ENCODE results near the gene PUS10. TPM values are rescaled to one million over a fixed set of nuclear protein-coding genes. Genes with fewer than 3 reads are reported as not detected.

The PUS10 gene
- total RNA-seq, 2 experiments from 2014 or later: 2.0 to 2.6 TPM

- Histone ChIP-seq H3K27ac (ENCODE audit: low read depth in 1 of 2, low read length in 2 of 2) (peak overlapping the region in 1 of 2 donors; percentile 9), H3K4me3 (ENCODE audit: low read length) (no peak overlapping the region), H3K27me3 (ENCODE audit: control insufficient read depth in 1 of 2, insufficient read depth in 2 of 2, low read length in 2 of 2) (no peaks in the 10 kb centered on the region), H3K36me3 (ENCODE audit: insufficient read depth, low read length) (no peaks in the 10 kb centered on the region), H3K9me3 (ENCODE audit: control insufficient read depth in 1 of 2, insufficient read depth in 1 of 2, low read length in 2 of 2) (no peaks in the 10 kb centered on the region), H3K4me1 (ENCODE audit: insufficient read depth, low read length) (peaks cover 3% of the 10 kb centered on the region)
- peak; percentile 74 for ATAC-seq (ENCODE audit: poor library complexity)
- DNase-seq: peak in 4 of 14 experiments; percentile 9 to 78 (median 58)
- TF ChIP-seq CTCF (IDR thresholded peaks at IDR 0.05): no peak
- no peaks in the 10 kb centered on the region for H3K9me3 Mint-ChIP-seq
- H3K27me3 Mint-ChIP-seq: no peaks in the 10 kb centered on the region
- ChIA-PET POLR2A (interaction anchor here (0.8 to 3.5 kb wide), 8 partner anchors 28 to 213 kb away, joined by 3 to 18 read pairs (median 4); partner anchors contain the start of genes PAPOLG, PEX13 and REL), CTCF (interaction anchor here (1.0 to 1.8 kb wide), 2 partner anchors 34 to 38 kb away, joined by 3 to 6 read pairs; no protein-coding TSS in a partner anchor)
- peaks cover 4% of the 10 kb centered on the region for H3K36me3 Mint-ChIP-seq (ENCODE audit: low read depth)
- peak overlapping the region; percentile 52 for H3K4me3 Mint-ChIP-seq
- H3K4me1 Mint-ChIP-seq (ENCODE audit: low read depth): peaks cover 58% of the 10 kb centered on the region
- intact Hi-C loops (cut with DNase I, micrococcal nuclease): no loop called here
- H3K27ac Mint-ChIP-seq: peak overlapping the region; percentile 88
These were observed 53.2 kb downstream of the PUS10 start for GRCh38 chr2:60964651-60965498.

DNA sequence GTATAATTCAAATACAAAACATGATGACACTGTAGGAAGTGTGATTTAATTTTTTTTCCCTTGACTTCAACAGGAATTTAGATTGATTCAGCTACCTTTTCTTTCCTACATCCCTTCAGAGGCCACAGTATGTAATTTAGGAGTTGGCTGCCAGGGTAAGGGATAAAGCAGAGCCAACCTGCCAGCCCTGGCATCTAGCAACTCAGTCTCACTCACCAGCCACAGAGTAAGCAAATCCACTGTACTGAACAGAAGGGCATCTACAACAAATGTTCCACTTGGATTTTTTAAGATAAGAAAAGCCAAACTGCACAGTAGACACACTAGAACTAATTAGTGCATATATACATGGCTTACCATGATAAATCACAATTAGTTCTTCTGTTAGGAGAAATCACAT lies 54.9 kb downstream of the PUS10 start:
- ATAC-seq (ENCODE audit: poor library complexity) (no peak), DNase-seq (no peak)
- no peaks in the 10 kb centered on the region for H3K9me3 Mint-ChIP-seq
- POLR2A ChIA-PET: no interaction called here
- Histone ChIP-seq H3K9me3 (ENCODE audit: control insufficient read depth in 1 of 2, insufficient read depth in 1 of 2, low read length in 2 of 2) (no peaks in the 10 kb centered on the region), H3K4me3 (ENCODE audit: low read length) (no peak overlapping the region), H3K4me1 (ENCODE audit: insufficient read depth, low read length) (peaks cover 3% of the 10 kb centered on the region), H3K27me3 (ENCODE audit: control insufficient read depth in 1 of 2, insufficient read depth in 2 of 2, low read length in 2 of 2) (no peaks in the 10 kb centered on the region), H3K36me3 (ENCODE audit: insufficient read depth, low read length) (no peaks in the 10 kb centered on the region), H3K27ac (ENCODE audit: low read depth in 1 of 2, low read length in 2 of 2) (no peak overlapping the region)
- H3K27me3 Mint-ChIP-seq: no peaks in the 10 kb centered on the region
- TF ChIP-seq CTCF (IDR thresholded peaks at IDR 0.05): no peak
- peaks cover 53% of the 10 kb centered on the region for H3K4me1 Mint-ChIP-seq (ENCODE audit: low read depth)
- intact Hi-C loops (cut with DNase I, micrococcal nuclease): no loop called here
- H3K27ac Mint-ChIP-seq: peak overlapping the region; percentile 88
- H3K4me3 Mint-ChIP-seq: no peak overlapping the region
- peaks cover 4% of the 10 kb centered on the region for H3K36me3 Mint-ChIP-seq (ENCODE audit: low read depth)
- CTCF ChIA-PET: no interaction called here

- Mint-ChIP-seq H3K4me1 (ENCODE audit: low read depth) (peaks cover 47% of the 10 kb centered on the region), H3K4me3 (no peak overlapping the region), H3K36me3 (ENCODE audit: low read depth) (peaks cover 4% of the 10 kb centered on the region), H3K9me3 (no peaks in the 10 kb centered on the region), H3K27me3 (no peaks in the 10 kb centered on the region), H3K27ac (no peak overlapping the region)
- peaks cover 3% of the 10 kb centered on the region for H3K4me1 ChIP-seq (ENCODE audit: insufficient read depth, low read length)
- H3K4me3 ChIP-seq (ENCODE audit: low read length): no peak overlapping the region
- intact Hi-C loops (cut with DNase I, micrococcal nuclease): no loop called here
- no peaks in the 10 kb centered on the region for H3K27me3 ChIP-seq (ENCODE audit: control insufficient read depth in 1 of 2, insufficient read depth in 2 of 2, low read length in 2 of 2)
- CTCF ChIA-PET: no interaction called here
- DNase-seq: no peak
- POLR2A ChIA-PET: no interaction called here
- H3K27ac ChIP-seq (ENCODE audit: low read depth in 1 of 2, low read length in 2 of 2): no peak overlapping the region
- no peaks in the 10 kb centered on the region for H3K36me3 ChIP-seq (ENCODE audit: insufficient read depth, low read length)
- no peak for ATAC-seq (ENCODE audit: poor library complexity)
- TF ChIP-seq CTCF (IDR thresholded peaks at IDR 0.05): no peak
- H3K9me3 ChIP-seq (ENCODE audit: control insufficient read depth in 1 of 2, insufficient read depth in 1 of 2, low read length in 2 of 2): no peaks in the 10 kb centered on the region
These were observed 55.5 kb downstream of the PUS10 start for GRCh38 chr2:60962528-60962927.
